CD4-positive, alpha-beta T cell (primary cell): ENCODE results near the gene KRTAP10-3. TPM values are rescaled to one million over a fixed set of nuclear protein-coding genes. Genes with fewer than 3 reads are reported as not detected.
"Not testable (repeated sequence)": the region's sequence is repeated elsewhere in the genome, so short reads cannot be mapped to it uniquely, and the experiment has no call there.

Experiments used
- ATAC-seq: fragments of 200-7000 bp; cut with Tn5 transposase; one replicate; pipeline ENCODE4 v1.10.0; 2022; ENCODE audit warnings: mild to moderate bottlenecking; ENCODE audit not compliant: poor library complexity
- CTCF ChIA-PET: fragments of 350-600 bp; sonication (Branson Sonifier 250); formaldehyde crosslinking; loops from one replicate; lab custom pipeline; 2021; ENCODE audit warnings: antibody characterized with exemption, inconsistent platforms; lab: Charles Lee
- POLR2A ChIA-PET: fragments of 350-600 bp; sonication (Branson Sonifier 250); formaldehyde crosslinking; loops from one replicate; lab custom pipeline; 2021; ENCODE audit warnings: antibody characterized with exemption, inconsistent platforms; lab: Charles Lee
- DNase-seq, 14 experiments: peaks; one replicate each; pipeline ENCODE4 v3.0.0-alpha.2; 2013 to 2020; ENCODE audit warnings: mixed read lengths in 2 of 14
- H3K27ac ChIP-seq, 2 donors: one replicate each; pipeline versions ENCODE4 v1.5.1 to v1.7.0; 2013; ENCODE audit warnings: low read length in 2 of 2, low read depth in 1 of 2, mild to moderate bottlenecking in 1 of 2
- H3K27me3 ChIP-seq, 2 experiments: 1 replicate in 1 of 2; 2 replicates in 1 of 2; pipeline versions ENCODE4 v1.6.1 to v1.7.0; 2013; ENCODE audit warnings: low read length in 2 of 2, control low read depth in 1 of 2, mild to moderate bottlenecking in 1 of 2, moderate library complexity in 1 of 2; ENCODE audit not compliant: insufficient read depth in 2 of 2, control insufficient read depth in 1 of 2
- H3K36me3 ChIP-seq: one replicate; pipeline ENCODE4 v1.6.1; 2013; ENCODE audit warnings: low read length, control low read depth; ENCODE audit not compliant: insufficient read depth
- H3K4me1 ChIP-seq: one replicate; pipeline ENCODE4 v1.6.1; 2013; ENCODE audit warnings: low read length, control low read depth; ENCODE audit not compliant: insufficient read depth
- H3K4me3 ChIP-seq: one replicate; pipeline ENCODE4 v1.5.1; 2013; ENCODE audit warnings: mild to moderate bottlenecking, low read length, moderate library complexity
- H3K9me3 ChIP-seq, 2 experiments: 1 replicate in 1 of 2; 2 replicates in 1 of 2; pipeline versions ENCODE4 v1.6.1 to v1.7.0; 2013; ENCODE audit warnings: low read length in 2 of 2, mild to moderate bottlenecking in 2 of 2, control low read depth in 1 of 2, moderate library complexity in 1 of 2; ENCODE audit not compliant: control insufficient read depth in 1 of 2, insufficient read depth in 1 of 2
- H3K27ac Mint-ChIP-seq: one replicate; pipeline ENCODE4 v1.8.0; 2020; ENCODE audit warnings: mixed read lengths
- H3K27me3 Mint-ChIP-seq: one replicate; pipeline ENCODE4 v1.8.0; 2021; ENCODE audit warnings: mixed read lengths
- H3K36me3 Mint-ChIP-seq: one replicate; pipeline ENCODE4 v1.8.0; 2021; ENCODE audit warnings: low read depth, mixed read lengths
- H3K4me1 Mint-ChIP-seq: one replicate; pipeline ENCODE4 v1.8.0; 2021; ENCODE audit warnings: low read depth, mixed read lengths
- H3K4me3 Mint-ChIP-seq: one replicate; pipeline ENCODE4 v1.8.0; 2020; ENCODE audit warnings: mild to moderate bottlenecking, mixed read lengths
- H3K9me3 Mint-ChIP-seq: one replicate; pipeline ENCODE4 v1.8.0; 2020; ENCODE audit warnings: mixed read lengths
- CTCF ChIP-seq: fragments of 200-600 bp; IDR thresholded peaks from one replicate; pipeline ENCODE4 v1.8.0; 2022; ENCODE audit warnings: antibody characterized with exemption, mild to moderate bottlenecking
- intact Hi-C, 2 experiments: fragments of 100-400 bp; cut with DNase I in 1 of 2; cut with micrococcal nuclease in 1 of 2; formaldehyde crosslinking; loops; one replicate each; pipeline versions ENCODE4 v1.15.1 to v1.9.0; 2023 to 2025; cut with DNase I, micrococcal nuclease
- total RNA-seq, 174 experiments: library from RNA in 2 of 174; stranded (reverse) in 2 of 174; gene quantifications; one replicate each; pipeline ENCODE4 v1.2.3 and lab custom pipeline; 2021 to 2026

The KRTAP10-3 gene
- total RNA-seq, 2 experiments from 2014 or later: not detected

DNA sequence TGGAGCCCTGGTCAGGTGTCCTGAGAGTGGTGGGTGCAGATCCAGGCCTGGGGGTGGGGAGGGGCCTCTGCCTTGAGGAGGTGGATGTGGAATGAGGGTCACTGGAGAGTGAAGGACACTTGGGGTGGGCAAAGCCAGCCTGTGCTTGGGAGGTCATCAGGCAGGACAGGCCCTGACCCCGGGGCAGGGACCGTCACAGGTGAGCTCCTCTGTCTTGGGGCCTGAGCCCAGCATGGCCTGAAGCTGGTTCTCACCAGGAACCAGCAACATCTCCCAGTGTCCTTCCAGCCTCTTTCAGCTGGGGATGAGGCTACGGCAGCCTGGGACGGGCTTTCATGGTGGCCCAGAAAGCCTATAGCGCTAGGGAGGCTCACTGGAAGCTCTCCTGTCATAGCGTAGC, 6.5 kb downstream of the KRTAP10-3 start:
- ChIA-PET CTCF (no interaction called here), POLR2A (no interaction called here)
- ATAC-seq: no peak
- no peak overlapping the region for H3K4me3 ChIP-seq
- H3K27ac ChIP-seq: no peak overlapping the region
- Mint-ChIP-seq H3K27me3 (no peaks in the 10 kb centered on the region), H3K4me1 (peaks cover 24% of the 10 kb centered on the region), H3K4me3 (no peak overlapping the region), H3K9me3 (peaks cover 11% of the 10 kb centered on the region), H3K27ac (no peak overlapping the region), H3K36me3 (peaks cover 26% of the 10 kb centered on the region)
- H3K9me3 ChIP-seq: peaks cover 6 to 19% of the 10 kb centered on the region in 2 experiments
- peaks cover 18% of the 10 kb centered on the region for H3K4me1 ChIP-seq
- no peaks in the 10 kb centered on the region for H3K36me3 ChIP-seq
- intact Hi-C loops: no loop called here
- DNase-seq: no peak
- no peak for TF ChIP-seq CTCF
- H3K27me3 ChIP-seq: peaks cover 0 to 4% of the 10 kb centered on the region in 2 experiments

- TF ChIP-seq CTCF: no peak
- no peak within 1 kb of the TSS for H3K4me3 Mint-ChIP-seq
- POLR2A ChIA-PET: no interaction called here
Observed at GRCh38 chr21:44551340-44551961, 7.1 kb downstream of the KRTAP10-3 start, which contains the start of gene KRTAP10-2. Gene KRTAP10-2 (minus strand): TSS chr21:44551505. CDS start chr21:44551458, 47 bp downstream.

GRCh38 chr21:44550807-44551206, 7.8 kb downstream of the KRTAP10-3 start:
- peaks cover 18% of the 10 kb centered on the region for H3K9me3 Mint-ChIP-seq
- H3K27me3 Mint-ChIP-seq: no peaks in the 10 kb centered on the region
- intact Hi-C loops: no loop called here
- DNase-seq (no peak), ATAC-seq (no peak)
- POLR2A ChIA-PET: no interaction called here
- Histone ChIP-seq H3K27ac (no peak overlapping the region), H3K9me3 (peaks cover 18 to 25% of the 10 kb centered on the region in 2 experiments), H3K36me3 (no peaks in the 10 kb centered on the region), H3K27me3 (no peaks in the 10 kb centered on the region), H3K4me1 (peaks cover 18% of the 10 kb centered on the region), H3K4me3 (no peak overlapping the region)
- CTCF ChIA-PET: no interaction called here
- no peak overlapping the region for H3K27ac Mint-ChIP-seq
- peaks cover 39% of the 10 kb centered on the region for H3K36me3 Mint-ChIP-seq
- no peak for TF ChIP-seq CTCF
- peaks cover 30% of the 10 kb centered on the region for H3K4me1 Mint-ChIP-seq
- no peak overlapping the region for H3K4me3 Mint-ChIP-seq

More at GRCh38 chr21:44551340-44551961, 7.1 kb downstream of the KRTAP10-3 start, which contains the start of gene KRTAP10-2:
- DNase-seq (no peak), ATAC-seq (no peak)
- no peak within 1 kb of the TSS for H3K27ac Mint-ChIP-seq
- Histone ChIP-seq H3K9me3 (peaks cover 13 to 20% of the 10 kb centered on the region in 2 experiments), H3K36me3 (no peaks in the 10 kb centered on the region), H3K4me1 (peaks cover 18% of the 10 kb centered on the region), H3K27ac (no peak within 1 kb of the TSS), H3K4me3 (no peak within 1 kb of the TSS), H3K27me3 (peaks cover 0 to 4% of the 10 kb centered on the region in 2 experiments)
- no peaks in the 10 kb centered on the region for H3K27me3 Mint-ChIP-seq
- CTCF ChIA-PET: no interaction called here
- intact Hi-C loops: no loop called here
- peaks cover 18% of the 10 kb centered on the region for H3K9me3 Mint-ChIP-seq
- H3K36me3 Mint-ChIP-seq: peaks cover 33% of the 10 kb centered on the region
- H3K4me1 Mint-ChIP-seq: peaks cover 30% of the 10 kb centered on the region

DNA sequence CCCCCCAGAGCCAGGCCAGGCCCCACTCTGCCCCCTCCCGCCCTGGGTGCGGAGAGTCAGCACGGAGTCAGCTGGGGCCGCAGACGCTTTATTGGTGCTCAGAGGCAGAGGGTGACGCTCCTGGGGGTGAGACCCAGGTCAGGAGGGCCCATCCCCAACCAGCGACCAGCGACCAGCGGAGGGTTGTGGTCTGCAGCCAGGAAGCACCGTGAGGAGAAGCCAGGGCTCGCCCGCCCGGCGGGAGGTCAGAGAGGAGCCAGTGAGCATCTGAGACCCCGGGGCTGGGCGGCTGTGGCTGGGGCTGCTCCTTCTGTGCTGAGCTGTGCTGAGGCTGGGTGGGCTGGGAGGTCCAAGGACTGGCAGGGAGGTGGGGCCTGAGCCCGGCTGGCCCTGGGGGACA, 8.3 kb downstream of the KRTAP10-3 start:
- peaks cover 18 to 21% of the 10 kb centered on the region in 2 experiments for H3K9me3 ChIP-seq
- peaks cover 33% of the 10 kb centered on the region for H3K4me1 Mint-ChIP-seq
- H3K36me3 ChIP-seq, H3K27ac ChIP-seq, H3K4me3 ChIP-seq, H3K27me3 Mint-ChIP-seq, ATAC-seq, H3K27ac Mint-ChIP-seq, H3K27me3 ChIP-seq, intact Hi-C loops, DNase-seq, H3K4me3 Mint-ChIP-seq, CTCF ChIA-PET, POLR2A ChIA-PET: not testable (repeated sequence)
- peaks cover 23% of the 10 kb centered on the region for H3K9me3 Mint-ChIP-seq
- peaks cover 18% of the 10 kb centered on the region for H3K4me1 ChIP-seq
- H3K36me3 Mint-ChIP-seq: peaks cover 44% of the 10 kb centered on the region
